ENCODE results near the gene GAS7.

GAS7 gene

GRCh38 chr17:9956474-9957131, 241.8 kb downstream of the GAS7 start:
- no peak for DNase-seq (ENCODE audit: low spot score)

GRCh38 chr17:9953492-9953891, 244.9 kb downstream of the GAS7 start:
- DNase-seq (ENCODE audit: low spot score) (no peak), FAIRE-seq (no peak)

More at GRCh38 chr17:9956474-9957131, 241.8 kb downstream of the GAS7 start:
- FAIRE-seq, result no peak

GRCh38 chr17:9951803-9952202, 246.6 kb downstream of the GAS7 start:
- no peak for DNase-seq (ENCODE audit: low spot score)
- FAIRE-seq, result no peak

GRCh38 chr17:9948928-9949327, 249.5 kb downstream of the GAS7 start:
- DNase-seq (ENCODE audit: low spot score) (no peak), FAIRE-seq (no peak)

- FAIRE-seq (no peak), DNase-seq (ENCODE audit: low spot score) (no peak)
Measured at GRCh38 chr17:9944704-9945103, 253.7 kb downstream of the GAS7 start.

- DNase-seq (ENCODE audit: low spot score), result no peak
- FAIRE-seq, result no peak
Measured at GRCh38 chr17:9943343-9943742, 255.1 kb downstream of the GAS7 start.

- FAIRE-seq, result no peak
Measured at GRCh38 chr17:9942885-9943284, 255.5 kb downstream of the GAS7 start.

GRCh38 chr17:9941305-9941704, 257.1 kb downstream of the GAS7 start:
- FAIRE-seq, result no peak
- no peak for DNase-seq (ENCODE audit: low spot score)

More at GRCh38 chr17:9942885-9943284, 255.5 kb downstream of the GAS7 start:
- no peak for DNase-seq (ENCODE audit: low spot score)

- no peak for FAIRE-seq
- DNase-seq (ENCODE audit: low spot score), result no peak
Measured at GRCh38 chr17:9940841-9941240, 257.6 kb downstream of the GAS7 start.

GRCh38 chr17:9938764-9939163, 259.6 kb downstream of the GAS7 start:
- DNase-seq (ENCODE audit: low spot score), result no peak
- FAIRE-seq, result no peak

GRCh38 chr17:9937901-9938300, 260.5 kb downstream of the GAS7 start:
- FAIRE-seq (no peak), DNase-seq (ENCODE audit: low spot score) (no peak)

- FAIRE-seq, result no peak
- DNase-seq (ENCODE audit: low spot score), result no peak
Measured at GRCh38 chr17:9937241-9937761, 261.1 kb downstream of the GAS7 start.

- no peak for FAIRE-seq
- DNase-seq (ENCODE audit: low spot score), result no peak
Measured at GRCh38 chr17:9936095-9936494, 262.3 kb downstream of the GAS7 start.

- no peak for DNase-seq (ENCODE audit: low spot score)
- no peak for FAIRE-seq
Measured at GRCh38 chr17:9935408-9935807, 263.0 kb downstream of the GAS7 start.

- DNase-seq (ENCODE audit: low spot score) (no peak), FAIRE-seq (no peak)
Measured at GRCh38 chr17:9934331-9934730, 264.1 kb downstream of the GAS7 start.

GRCh38 chr17:9932491-9932890, 265.9 kb downstream of the GAS7 start:
- DNase-seq (ENCODE audit: low spot score) (no peak), FAIRE-seq (no peak)

- DNase-seq (ENCODE audit: low spot score) (no peak), FAIRE-seq (no peak)
Measured at GRCh38 chr17:9931144-9931741, 267.2 kb downstream of the GAS7 start.

GRCh38 chr17:9929871-9930270, 268.5 kb downstream of the GAS7 start:
- no peak for FAIRE-seq

GRCh38 chr17:9928601-9929333, 269.6 kb downstream of the GAS7 start:
- FAIRE-seq, result no peak

More at GRCh38 chr17:9929871-9930270, 268.5 kb downstream of the GAS7 start:
- no peak for DNase-seq (ENCODE audit: low spot score)

GRCh38 chr17:9926150-9926804, 272.1 kb downstream of the GAS7 start:
- no peak for FAIRE-seq
- DNase-seq (ENCODE audit: low spot score), result no peak

More at GRCh38 chr17:9928601-9929333, 269.6 kb downstream of the GAS7 start:
- DNase-seq (ENCODE audit: low spot score), result peak; percentile 37

GRCh38 chr17:9925457-9925856, 272.9 kb downstream of the GAS7 start:
- FAIRE-seq (no peak), DNase-seq (ENCODE audit: low spot score) (no peak)

- DNase-seq (ENCODE audit: low spot score), result peak; percentile 62
- FAIRE-seq, result peak; percentile 67
Measured at GRCh38 chr17:9924735-9925191, 273.6 kb downstream of the GAS7 start.

Data from RCC 7860 (cell line).